Adrenal gland (tissue), 12 donors: ENCODE results near the gene TEDC2. TPM values are rescaled to one million over a fixed set of nuclear protein-coding genes. Genes with fewer than 3 reads are reported as not detected.

Experiments
- DNase-seq, 7 donors: peaks; one replicate each; pipeline ENCODE4 v3.0.0-alpha.2; 2019 to 2020
- H3K27ac ChIP-seq, 5 donors: fragments of 200-600 bp; sonication (generic) in 4 of 5; 1 replicate in 3 of 5; 2 replicates in 2 of 5; pipeline versions ENCODE4 v1.5.1 to v1.8.0; 2016 to 2020; ENCODE audit warnings: mild to moderate bottlenecking in 1 of 5
- H3K27me3 ChIP-seq: fragments of 200-600 bp; 2 replicates; pipeline ENCODE4 v1.8.0; 2021
- H3K36me3 ChIP-seq, 2 donors: fragments of 200-600 bp; replicated peaks in 1 of 2; 1 replicate in 1 of 2; 2 replicates in 1 of 2; pipeline versions ENCODE4 v1.5.1 to v1.8.0; 2018 to 2022
- H3K4me1 ChIP-seq, 2 donors: fragments of 200-600 bp; replicated peaks in 1 of 2; 1 replicate in 1 of 2; 2 replicates in 1 of 2; pipeline versions ENCODE4 v1.5.1 to v1.8.0; 2018 to 2021
- H3K4me3 ChIP-seq, 4 donors: fragments of 200-600 bp; sonication (generic) in 3 of 4; one replicate each; pipeline ENCODE4 v1.5.1; 2016 to 2018
- H3K9me3 ChIP-seq, 3 donors: fragments of 200-600 bp; sonication (generic) in 1 of 3; replicated peaks in 1 of 3; 1 replicate in 2 of 3; 2 replicates in 1 of 3; pipeline versions ENCODE4 v1.5.1 to v1.8.0; 2016 to 2021
- POLR2A ChIP-seq, 2 donors: fragments of 450-650 bp; IDR thresholded peaks; one replicate each; pipeline ENCODE4 v1.6.1; 2017; ENCODE audit warnings: antibody characterized with exemption in 2 of 2, mild to moderate bottlenecking in 2 of 2, moderate library complexity in 1 of 2
- whole genome bisulfite sequencing, 4 donors: extraction: QIAGEN DNeasy Blood & Tissue Kit in 2 of 4; methylation state at CpG; one replicate each; pipeline versions ENCODE4 v1.1.5 to v1.1.7; 2013 to 2017; 5-methylcytosine and 5-hydroxymethylcytosine counted together
- intact Hi-C, 2 donors: fragments of 100-400 bp; cut with DNase I; formaldehyde crosslinking; loops; one replicate each; pipeline versions ENCODE4 v1.14.1 to v1.15.0; 2022 to 2023
- polyA plus RNA-seq, 3 donors: library from polyadenylated mRNA; stranded (reverse); fragments of 200-250 nt in 2 of 3; fragments of 350-450 nt in 1 of 3; fragmentation: Illumina TruSeq in 1 of 3; extraction: RNeasy Lipid Tissue Mini Kit (QIAGEN cat#74804) in 1 of 3; gene quantifications; one replicate each; pipeline ENCODE4 v1.2.3, GENCODE V29; 2013 to 2014
- total RNA-seq, 9 donors: library from RNA; depleted of rRNA in 4 of 9; stranded (reverse); fragments of >200 nt in 4 of 9; fragments of 120-200 nt in 1 of 9; fragmentation: NEBNext Ultra II Directional in 1 of 9; extraction: Animal tissue kit (Norgen Biotek cat#: 25700) in 1 of 9; gene quantifications; one replicate each; pipeline versions ENCODE4 v1.1.0 to v1.2.4, GENCODE V29; 2013 to 2023
- TF ChIP-seq, protein P1 (sequence below), 6 experiments: fragments of 450-650 bp in 4 of 6; fragments of 200-600 bp in 2 of 6; sonication (generic) in 1 of 6; IDR thresholded peaks; 1 replicate in 5 of 6; 2 replicates in 1 of 6; pipeline versions ENCODE4 v1.5.1 to v1.8.0; 2016 to 2021; ENCODE audit warnings: antibody characterized with exemption in 6 of 6, mild to moderate bottlenecking in 2 of 6, moderate library complexity in 1 of 6
- donor health status: healthy with polysubstance abuse.
- donor health status: Bipolar disorder and iron deficiency.
- donor health status: DM: yes; HTN: yes; CAD: no.
- donor health status: DM: no; HTN: no; CAD: no.
- donor health status: DM: no; HTN: no; CAD: no.
- donor health status: DM: yes; HTN: yes; CAD: no.

TEDC2 gene
- total and polyA plus RNA-seq, 12 donors: 0.33 to 8.6 (median 1.6) TPM

DNA sequence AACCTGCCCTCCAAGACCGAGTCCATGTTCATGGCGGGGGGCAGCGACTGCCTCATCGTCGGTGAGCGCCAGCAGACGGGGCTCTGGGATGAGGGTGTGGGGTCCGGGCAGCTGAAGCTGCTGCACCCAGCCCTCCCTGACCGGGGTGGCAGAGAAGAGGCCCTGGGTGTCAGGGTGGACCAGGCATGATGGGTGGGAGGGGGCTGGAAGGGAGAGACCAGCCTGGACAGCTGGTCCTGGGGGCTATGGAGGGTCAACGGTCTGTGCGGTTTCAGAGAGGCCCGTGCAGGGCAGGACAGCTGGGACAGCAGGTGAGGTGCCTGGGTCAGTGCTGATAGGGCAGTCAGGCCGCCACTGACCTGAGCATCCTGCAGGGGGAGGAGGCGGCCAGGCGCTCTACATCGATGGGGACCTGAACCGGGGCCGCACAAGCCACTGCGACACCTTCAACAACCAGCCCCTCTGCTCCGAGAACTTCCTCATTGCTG, 40.6 kb downstream of the TEDC2 start:
- no peak for DNase-seq
- H3K4me1 ChIP-seq: peaks cover 0 to 35% of the 10 kb centered on the region in 2 donors
- WGBS, 4 donors: 82 to 100% (median 91%) methylated on average over 2 to 20 of the region's 20 CpGs
- H3K27me3 ChIP-seq: no peaks in the 10 kb centered on the region
- H3K9me3 ChIP-seq: no peaks in the 10 kb centered on the region
- H3K36me3 ChIP-seq: peaks cover 0 to 9% of the 10 kb centered on the region in 2 donors
- no peak overlapping the region for H3K27ac ChIP-seq
- TF ChIP-seq, protein P1, sequence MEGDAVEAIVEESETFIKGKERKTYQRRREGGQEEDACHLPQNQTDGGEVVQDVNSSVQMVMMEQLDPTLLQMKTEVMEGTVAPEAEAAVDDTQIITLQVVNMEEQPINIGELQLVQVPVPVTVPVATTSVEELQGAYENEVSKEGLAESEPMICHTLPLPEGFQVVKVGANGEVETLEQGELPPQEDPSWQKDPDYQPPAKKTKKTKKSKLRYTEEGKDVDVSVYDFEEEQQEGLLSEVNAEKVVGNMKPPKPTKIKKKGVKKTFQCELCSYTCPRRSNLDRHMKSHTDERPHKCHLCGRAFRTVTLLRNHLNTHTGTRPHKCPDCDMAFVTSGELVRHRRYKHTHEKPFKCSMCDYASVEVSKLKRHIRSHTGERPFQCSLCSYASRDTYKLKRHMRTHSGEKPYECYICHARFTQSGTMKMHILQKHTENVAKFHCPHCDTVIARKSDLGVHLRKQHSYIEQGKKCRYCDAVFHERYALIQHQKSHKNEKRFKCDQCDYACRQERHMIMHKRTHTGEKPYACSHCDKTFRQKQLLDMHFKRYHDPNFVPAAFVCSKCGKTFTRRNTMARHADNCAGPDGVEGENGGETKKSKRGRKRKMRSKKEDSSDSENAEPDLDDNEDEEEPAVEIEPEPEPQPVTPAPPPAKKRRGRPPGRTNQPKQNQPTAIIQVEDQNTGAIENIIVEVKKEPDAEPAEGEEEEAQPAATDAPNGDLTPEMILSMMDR (IDR thresholded peaks at IDR 0.05): no peak
- no peak for TF ChIP-seq POLR2A (IDR thresholded peaks at IDR 0.05)
- intact Hi-C loops: loop anchor here (5.0 to 10.0 kb wide), 2 partner anchors 76 to 158 kb away; partner anchors contain the start of genes ABCA3 (in 1 of the 2) and CCNF (in 1 of the 2)
- no peak overlapping the region for H3K4me3 ChIP-seq

DNA sequence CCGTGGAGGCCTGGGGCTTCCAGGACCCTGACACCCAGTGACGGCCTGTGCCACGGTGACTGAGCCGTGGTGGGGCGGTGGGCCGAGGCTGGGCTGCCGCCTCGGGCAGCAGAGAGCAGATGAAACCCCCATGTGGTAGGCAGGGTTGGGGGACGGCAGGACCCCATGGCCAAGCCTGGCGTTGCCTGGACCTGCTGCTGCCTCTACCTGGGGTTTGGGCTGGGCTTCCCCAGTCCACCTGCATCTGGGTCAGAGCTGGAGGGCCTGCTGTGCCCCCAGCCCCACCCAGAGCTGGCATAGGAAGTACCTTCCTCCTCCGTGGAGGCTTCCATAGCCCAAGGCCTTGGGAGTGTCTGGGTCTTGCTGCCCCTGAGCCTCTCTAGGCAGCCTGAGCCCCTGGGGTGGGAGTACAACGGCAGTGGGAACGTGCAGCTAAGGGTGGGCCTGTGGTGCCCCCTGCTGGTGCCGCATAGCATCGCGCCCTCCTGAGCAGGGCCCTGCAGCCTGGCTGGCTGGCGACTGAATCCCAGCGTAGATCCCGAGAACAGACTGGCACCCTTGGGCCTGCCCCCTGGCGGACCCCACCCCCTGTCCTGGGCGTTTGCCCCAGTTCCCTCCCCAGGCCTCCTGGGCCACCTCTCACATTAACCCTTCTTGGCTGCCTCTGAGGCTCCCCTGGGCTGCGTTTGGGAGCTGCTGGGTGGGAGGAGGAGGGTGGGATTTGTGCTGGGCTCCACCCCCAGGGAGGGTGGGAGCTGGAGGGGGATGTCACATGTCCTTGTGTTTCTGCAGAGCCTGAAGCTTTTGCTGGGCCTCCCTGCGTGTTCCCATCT, 41.2 kb downstream of the TEDC2 start:
- TF ChIP-seq, protein P1 (IDR thresholded peaks at IDR 0.05): peak; percentile 96 to 99 (median 98)
- no peak for TF ChIP-seq POLR2A (IDR thresholded peaks at IDR 0.05)
- Histone ChIP-seq H3K27me3 (no peaks in the 10 kb centered on the region), H3K36me3 (peaks cover 0 to 9% of the 10 kb centered on the region in 2 donors), H3K4me1 (peaks cover 0 to 35% of the 10 kb centered on the region in 2 donors), H3K9me3 (no peaks in the 10 kb centered on the region), H3K27ac (peak overlapping the region in 3 of 5 donors; percentile 17 to 37 (median 22)), H3K4me3 (peak overlapping the region in 1 of 4 donors; percentile 24)
- WGBS, 4 donors: 4 to 34% (median 20%) methylated on average over 3 to 23 of the region's 23 CpGs
- peak; percentile 80 to 94 (median 87) for DNase-seq
- intact Hi-C loops: loop anchor here (5.0 to 10.0 kb wide), 2 partner anchors 76 to 159 kb away; partner anchors contain the start of genes ABCA3 (in 1 of the 2) and CCNF (in 1 of the 2)

DNA sequence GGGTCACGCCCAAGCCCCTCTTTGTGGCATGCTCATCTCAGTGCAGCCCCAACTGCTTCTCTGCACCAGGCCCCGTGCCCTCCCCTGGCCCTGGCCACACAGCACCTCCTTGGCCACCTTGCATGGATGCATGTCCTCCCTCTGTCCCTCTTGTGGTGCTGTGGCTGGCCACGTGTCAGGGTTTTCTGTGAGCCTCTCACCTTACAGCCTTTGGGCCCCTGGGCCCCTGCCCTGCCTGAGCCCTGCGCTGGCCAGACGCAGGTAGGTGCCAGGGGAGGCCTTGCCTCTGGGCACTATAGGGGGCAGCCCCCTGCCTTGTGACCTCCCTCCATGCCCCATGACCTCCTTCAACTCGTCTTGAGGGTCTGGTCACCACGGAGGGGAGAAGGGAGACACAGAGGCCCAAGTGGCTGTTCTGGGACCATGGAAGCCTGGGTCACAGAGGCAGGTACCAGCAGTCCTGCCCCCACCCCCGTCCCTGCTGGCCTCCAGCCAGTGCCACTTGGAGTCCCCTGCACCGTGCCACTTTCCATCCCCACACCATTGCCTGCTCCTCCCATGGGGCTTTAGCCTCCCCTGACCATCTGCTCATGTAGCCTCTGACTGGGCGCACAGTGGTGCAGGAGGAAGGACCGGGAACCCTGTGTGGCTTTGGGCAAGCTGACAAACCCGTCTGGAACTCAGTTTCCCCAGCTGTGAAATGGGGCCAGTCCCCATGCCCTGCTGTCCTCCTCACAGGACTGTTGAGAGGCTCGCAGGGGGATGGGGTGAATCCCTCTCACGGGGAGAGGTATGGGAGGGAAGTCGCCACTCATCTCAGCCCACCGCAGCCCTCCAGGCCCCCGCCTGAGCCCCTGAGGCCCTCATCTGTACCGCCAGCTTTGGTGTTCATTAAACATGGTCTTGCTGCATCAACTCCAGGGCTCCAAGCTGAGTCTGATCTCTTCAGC, 42.3 kb downstream of the TEDC2 start:
- no peak for DNase-seq
- no peak for TF ChIP-seq POLR2A (IDR thresholded peaks at IDR 0.05)
- TF ChIP-seq, protein P1 (IDR thresholded peaks at IDR 0.05): no peak
- Histone ChIP-seq H3K36me3 (peaks cover 0 to under 1% of the 10 kb centered on the region in 2 donors), H3K4me3 (no peak overlapping the region), H3K27me3 (no peaks in the 10 kb centered on the region), H3K4me1 (peaks cover 0 to 32% of the 10 kb centered on the region in 2 donors), H3K9me3 (no peaks in the 10 kb centered on the region), H3K27ac (peak overlapping the region in 1 of 5 donors; percentile 17)
- WGBS, 4 donors: 68 to 77% (median 75%) methylated on average over 5 to 18 of the region's 18 CpGs
- intact Hi-C loops: loop anchor here (5.0 to 10.0 kb wide), 2 partner anchors 77 to 160 kb away; partner anchors contain the start of genes ABCA3 (in 1 of the 2) and CCNF (in 1 of the 2)
